T-cell (primary cell): ENCODE data around the gene TMEM131L. TPM values are rescaled to one million over a fixed set of nuclear protein-coding genes. Genes with fewer than 3 reads are reported as not detected.
"Not testable (repeated sequence)": the region's sequence is repeated elsewhere in the genome, so short reads cannot be mapped to it uniquely, and the experiment has no call there.

Experiments
- ATAC-seq, 4 experiments: fragments of 200-7000 bp in 3 of 4; fragments of 150-1000 bp in 1 of 4; cut with Tn5 transposase; replicated peaks in 1 of 4; 1 replicate in 3 of 4; 2 replicates in 1 of 4; pipeline ENCODE4 v1.10.0; 2021; ENCODE audit warnings: moderate library complexity in 3 of 4, mild to moderate bottlenecking in 2 of 4, moderate number of reproducible peaks in 1 of 4
- CTCF ChIA-PET, 2 donors: fragments of 300-600 bp; sonication (Branson Sonifier 250); formaldehyde crosslinking; loops; one replicate each; lab custom pipeline; 2022; ENCODE audit warnings: antibody characterized with exemption in 2 of 2; lab: Charles Lee
- POLR2A ChIA-PET, 2 donors: fragments of 300-600 bp; sonication (Branson Sonifier 250); formaldehyde crosslinking; loops; one replicate each; lab custom pipeline; 2022; ENCODE audit warnings: antibody characterized with exemption in 2 of 2; lab: Charles Lee
- DNase-seq, 35 experiments: peaks; one replicate each; pipeline versions ENCODE4 v3.0.0 to v3.0.0-alpha.2; 2013 to 2023
- H3K27ac ChIP-seq: one replicate; pipeline ENCODE4 v1.5.1; 2013; ENCODE audit warnings: low read length
- H3K27me3 ChIP-seq, 2 experiments: replicated peaks in 1 of 2; 1 replicate in 1 of 2; 2 replicates in 1 of 2; pipeline versions ENCODE4 v1.6.1 to v1.7.0; 2013; ENCODE audit warnings: low read length in 1 of 2, mixed read lengths in 1 of 2; ENCODE audit not compliant: control insufficient read depth in 2 of 2, insufficient read depth in 2 of 2; ENCODE audit errors: extremely low read depth in 1 of 2
- H3K36me3 ChIP-seq, 2 donors: 1 replicate in 1 of 2; 2 replicates in 1 of 2; pipeline versions ENCODE4 v1.6.1 to v1.7.0; 2013; ENCODE audit warnings: low read length in 1 of 2; ENCODE audit not compliant: control insufficient read depth in 2 of 2, insufficient read depth in 1 of 2; ENCODE audit errors: extremely low read depth in 1 of 2
- H3K4me1 ChIP-seq, 2 experiments: 1 replicate in 1 of 2; 2 replicates in 1 of 2; pipeline versions ENCODE4 v1.6.1 to v1.7.0; 2013; ENCODE audit warnings: low read length in 2 of 2, mixed read lengths in 1 of 2; ENCODE audit not compliant: insufficient read depth in 2 of 2, control insufficient read depth in 1 of 2; ENCODE audit errors: extremely low read depth in 1 of 2
- H3K4me3 ChIP-seq, 2 donors: 1 replicate in 1 of 2; 2 replicates in 1 of 2; pipeline versions ENCODE4 v1.5.1 to v1.7.0; 2013; ENCODE audit warnings: mild to moderate bottlenecking in 2 of 2, low read length in 1 of 2, moderate library complexity in 1 of 2; ENCODE audit not compliant: control insufficient read depth in 1 of 2; ENCODE audit errors: extremely low read depth in 1 of 2
- H3K9me3 ChIP-seq: 2 replicates; pipeline ENCODE4 v1.7.0; 2013
- H3K27ac Mint-ChIP-seq, 2 donors: one replicate each; pipeline ENCODE4 v1.8.0; 2020 to 2021; ENCODE audit warnings: mild to moderate bottlenecking in 2 of 2, mixed read lengths in 2 of 2
- H3K27me3 Mint-ChIP-seq, 2 donors: one replicate each; pipeline ENCODE4 v1.8.0; 2021 to 2022; ENCODE audit warnings: mixed read lengths in 2 of 2
- H3K36me3 Mint-ChIP-seq: one replicate; pipeline ENCODE4 v1.8.0; 2021; ENCODE audit warnings: mixed read lengths
- H3K4me1 Mint-ChIP-seq, 3 donors: one replicate each; pipeline ENCODE4 v1.8.0; 2020 to 2022; ENCODE audit warnings: mixed read lengths in 3 of 3, mild to moderate bottlenecking in 1 of 3
- H3K4me3 Mint-ChIP-seq, 3 donors: one replicate each; pipeline ENCODE4 v1.8.0; 2020 to 2022; ENCODE audit warnings: mild to moderate bottlenecking in 3 of 3, mixed read lengths in 3 of 3, moderate library complexity in 3 of 3
- H3K9me3 Mint-ChIP-seq, 3 donors: one replicate each; pipeline ENCODE4 v1.8.0; 2020 to 2022; ENCODE audit warnings: mixed read lengths in 3 of 3
- WGBS: methylation state at CpG from one replicate; pipeline ENCODE4 v1.1.5; 2013; ENCODE audit warnings: missing lambda C conversion rate; ENCODE audit not compliant: insufficient coverage; 5-methylcytosine and 5-hydroxymethylcytosine counted together
- total RNA-seq, 35 experiments: library from RNA in 6 of 35; stranded (reverse) in 6 of 35; fragments of 120-200 nt in 1 of 35; gene quantifications; one replicate each; pipeline versions ENCODE4 v1.2.1 to v1.2.4 and lab custom pipeline; 2013 to 2026

Gene TMEM131L
- total RNA-seq, 5 donors from 2014 or later (not counting 1 experiment from before 2014, with no cell fraction given) = 60.7 to 115 (median 72.6) TPM

GRCh38 chr4:153548907-153549306, 82.7 kb downstream of the TMEM131L start:
- Histone ChIP-seq H3K4me1 (peaks cover 2 to 30% of the 10 kb centered on the region in 2 experiments), H3K36me3 (peaks cover 0 to 22% of the 10 kb centered on the region in 2 donors)
- ChIA-PET CTCF (interaction anchor here (0.6 to 1.4 kb wide), 4 partner anchors 10 to 86 kb away, joined by 3 to 11 read pairs (median 4); no protein-coding TSS in a partner anchor), POLR2A (interaction anchor here (0.5 to 0.6 kb wide), 2 partner anchors 49 to 235 kb away, joined by 4 to 11 read pairs; no protein-coding TSS in a partner anchor)
- not testable (repeated sequence) for H3K27me3 Mint-ChIP-seq, H3K4me3 ChIP-seq, H3K4me3 Mint-ChIP-seq, H3K9me3 ChIP-seq, H3K27me3 ChIP-seq, H3K27ac ChIP-seq, ATAC-seq, H3K9me3 Mint-ChIP-seq, DNase-seq
- WGBS = 100% methylated on average over 1 of the region's 3 CpGs
- Mint-ChIP-seq H3K4me1 (peaks cover 57 to 64% (median 61%) of the 10 kb centered on the region in 3 donors), H3K27ac (peak overlapping the region; percentile 25 to 58), H3K36me3 (peaks cover 15% of the 10 kb centered on the region)

DNA sequence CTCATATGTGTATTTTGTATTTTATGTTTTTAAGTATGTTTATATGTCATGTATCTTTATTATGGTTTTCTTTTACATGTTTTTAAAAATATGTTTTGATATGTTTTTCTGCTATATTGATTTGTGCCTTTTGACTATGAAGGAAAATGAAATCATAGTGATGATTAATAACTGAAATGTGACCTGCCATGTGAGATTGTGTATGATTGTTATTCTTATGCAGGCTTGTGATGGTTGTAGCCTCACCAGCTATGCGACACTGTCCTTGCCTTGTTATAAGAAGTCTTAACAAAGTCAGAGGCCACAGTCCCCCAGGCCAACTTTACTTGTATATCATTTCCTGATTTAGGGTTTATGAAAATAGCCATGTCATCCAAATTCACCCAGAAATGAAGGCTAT, 83.2 kb downstream of the TMEM131L start:
- Mint-ChIP-seq H3K4me3 (no peak overlapping the region), H3K9me3 (no peaks in the 10 kb centered on the region), H3K4me1 (peaks cover 53 to 59% (median 59%) of the 10 kb centered on the region in 3 donors), H3K27me3 (no peaks in the 10 kb centered on the region), H3K27ac (peak overlapping the region in 1 of 2 donors; percentile 27), H3K36me3 (peaks cover 15% of the 10 kb centered on the region)
- POLR2A ChIA-PET = interaction anchor here in 1 of 2 donors (0.6 kb wide), 1 partner anchor 236 kb away, joined by 11 read pairs; no protein-coding TSS in a partner anchor
- H3K27ac ChIP-seq = no peak overlapping the region
- DNase-seq (no peak), ATAC-seq (no peak)
- peaks cover 2 to 28% of the 10 kb centered on the region in 2 experiments for H3K4me1 ChIP-seq
- H3K9me3 ChIP-seq = no peaks in the 10 kb centered on the region
- WGBS = no CpG with 5 or more reads among the region's 1 CpG
- CTCF ChIA-PET = interaction anchor here in 1 of 2 donors (0.9 to 1.4 kb wide), 3 partner anchors 10 to 24 kb away, joined by 3 to 11 read pairs (median 4); no protein-coding TSS in a partner anchor
- no peaks in the 10 kb centered on the region for H3K27me3 ChIP-seq
- H3K36me3 ChIP-seq = peaks cover 0 to 17% of the 10 kb centered on the region in 2 donors
- H3K4me3 ChIP-seq = no peak overlapping the region

GRCh38 chr4:153553155-153553818, 87.1 kb downstream of the TMEM131L start:
- Histone ChIP-seq H3K27me3 (no peaks in the 10 kb centered on the region), H3K9me3 (no peaks in the 10 kb centered on the region), H3K4me1 (peaks cover 0 to 7% of the 10 kb centered on the region in 2 experiments), H3K36me3 (peaks cover 0 to 22% of the 10 kb centered on the region in 2 donors), H3K4me3 (no peak overlapping the region), H3K27ac (no peak overlapping the region)
- Mint-ChIP-seq H3K4me3 (no peak overlapping the region), H3K27me3 (no peaks in the 10 kb centered on the region), H3K36me3 (peaks cover 28% of the 10 kb centered on the region), H3K9me3 (no peaks in the 10 kb centered on the region), H3K4me1 (peaks cover 42 to 58% (median 52%) of the 10 kb centered on the region in 3 donors), H3K27ac (peak overlapping the region; percentile 57)
- ATAC-seq (no peak), DNase-seq (no peak)
- ChIA-PET CTCF (interaction anchor here in 1 of 2 donors (1.1 kb wide), 1 partner anchor 18 kb away, joined by 4 read pairs; no protein-coding TSS in a partner anchor), POLR2A (no interaction called here)
- WGBS = no CpG with 5 or more reads among the region's 6 CpGs

- H3K27me3 ChIP-seq = no peaks in the 10 kb centered on the region
- Mint-ChIP-seq H3K36me3 (peaks cover 32% of the 10 kb centered on the region), H3K4me1 (peaks cover 37 to 55% (median 47%) of the 10 kb centered on the region in 3 donors), H3K9me3 (no peaks in the 10 kb centered on the region), H3K27me3 (no peaks in the 10 kb centered on the region), H3K27ac (peak overlapping the region in 1 of 2 donors; percentile 57), H3K4me3 (no peak overlapping the region)
- H3K27ac ChIP-seq = no peak overlapping the region
- peaks cover 0 to 2% of the 10 kb centered on the region in 2 experiments for H3K4me1 ChIP-seq
- H3K9me3 ChIP-seq = no peaks in the 10 kb centered on the region
- ATAC-seq (no peak), DNase-seq (no peak)
- ChIA-PET CTCF (interaction anchor here in 1 of 2 donors (1.0 to 1.1 kb wide), 2 partner anchors 18 to 22 kb away, joined by 3 to 4 read pairs; no protein-coding TSS in a partner anchor), POLR2A (no interaction called here)
- no peak overlapping the region for H3K4me3 ChIP-seq
- H3K36me3 ChIP-seq = peaks cover 0 to 26% of the 10 kb centered on the region in 2 donors
Observed at GRCh38 chr4:153553819-153554170, 87.6 kb downstream of the TMEM131L start.

GRCh38 chr4:153555730-153556434, 89.7 kb downstream of the TMEM131L start:
- Mint-ChIP-seq H3K4me1 (peaks cover 36 to 57% (median 45%) of the 10 kb centered on the region in 3 donors), H3K27ac (peak overlapping the region in 1 of 2 donors; percentile 56), H3K9me3 (peaks cover 4 to 5% (median 4%) of the 10 kb centered on the region in 3 donors), H3K36me3 (peaks cover 45% of the 10 kb centered on the region), H3K4me3 (no peak overlapping the region), H3K27me3 (no peaks in the 10 kb centered on the region)
- no peak overlapping the region for H3K27ac ChIP-seq
- peaks cover 11 to 44% of the 10 kb centered on the region in 2 donors for H3K36me3 ChIP-seq
- no peaks in the 10 kb centered on the region for H3K4me1 ChIP-seq
- H3K4me3 ChIP-seq = no peak overlapping the region
- ATAC-seq (no peak), DNase-seq (no peak)
- 100% methylated on average over 2 of the region's 5 CpGs for WGBS
- CTCF ChIA-PET = interaction anchor here (0.5 to 1.1 kb wide), 3 partner anchors 15 to 321 kb away, joined by 3 read pairs; no protein-coding TSS in a partner anchor
- H3K9me3 ChIP-seq = no peaks in the 10 kb centered on the region
- H3K27me3 ChIP-seq = no peaks in the 10 kb centered on the region
- POLR2A ChIA-PET = interaction anchor here (0.6 to 0.8 kb wide), 2 partner anchors 57 to 64 kb away, joined by 3 read pairs; no protein-coding TSS in a partner anchor

DNA sequence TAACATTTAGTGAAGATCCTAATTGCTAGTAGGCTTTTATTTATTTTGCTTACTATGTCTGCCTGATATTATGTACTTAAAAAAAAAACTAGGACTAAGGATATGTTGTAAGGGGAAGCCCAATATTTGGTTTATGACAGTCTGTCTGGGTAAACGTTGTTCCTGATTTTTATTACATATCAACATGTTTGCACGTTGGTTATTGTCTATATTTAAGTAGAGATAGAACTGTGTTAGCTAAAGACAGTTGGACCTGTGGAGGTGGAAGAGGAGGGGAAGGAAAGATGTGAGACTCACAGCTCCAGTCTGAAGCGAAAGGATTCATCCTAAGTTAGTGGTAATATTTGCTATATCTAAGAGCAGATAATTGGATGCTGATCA, 90.3 kb downstream of the TMEM131L start:
- H3K36me3 ChIP-seq = peaks cover 13 to 49% of the 10 kb centered on the region in 2 donors
- WGBS = 90% methylated on average over 3 of the region's 3 CpGs

More for the DNA sequence above, 90.3 kb downstream of the TMEM131L start:
- Mint-ChIP-seq H3K36me3 (peaks cover 48% of the 10 kb centered on the region), H3K27ac (peak overlapping the region; percentile 8 to 56), H3K4me1 (peaks cover 38 to 56% (median 46%) of the 10 kb centered on the region in 3 donors), H3K9me3 (peaks cover 4 to 7% (median 7%) of the 10 kb centered on the region in 3 donors), H3K4me3 (no peak overlapping the region), H3K27me3 (no peaks in the 10 kb centered on the region)
- H3K4me3 ChIP-seq = no peak overlapping the region
- ChIA-PET POLR2A (interaction anchor here in 1 of 2 donors (0.8 kb wide), 1 partner anchor 58 kb away, joined by 3 read pairs; no protein-coding TSS in a partner anchor), CTCF (interaction anchor here (0.5 to 1.1 kb wide), 3 partner anchors 15 to 321 kb away, joined by 3 read pairs; no protein-coding TSS in a partner anchor)
- H3K9me3 ChIP-seq = no peaks in the 10 kb centered on the region
- H3K27me3 ChIP-seq = no peaks in the 10 kb centered on the region
- DNase-seq = no peak
- no peak for ATAC-seq
- H3K4me1 ChIP-seq = no peaks in the 10 kb centered on the region
- H3K27ac ChIP-seq = no peak overlapping the region
